Endothelial cell of umbilical vein (primary cell): Measurements from ENCODE around the gene TECPR2. TPM values are rescaled to one million over a fixed set of nuclear protein-coding genes. Genes with fewer than 3 reads are reported as not detected.

Experiments
- BruUV-seq: library from RNA; stranded (reverse); fragments of 400-500 nt; replicated peaks from 2 replicates; lab custom pipeline; 2021; lab: Mats Ljungman, UMichigan
- CTCF ChIA-PET: fragments of 300-600, 350-600 bp; sonication (Branson Sonifier 250); formaldehyde crosslinking; loops from one replicate; lab custom pipeline; 2021; ENCODE audit warnings: antibody characterized with exemption, inconsistent platforms; lab: Charles Lee
- POLR2A ChIA-PET: fragments of 300-600, 350-600 bp; sonication (Branson Sonifier 250); formaldehyde crosslinking; loops from one replicate; lab custom pipeline; 2021; ENCODE audit warnings: antibody characterized with exemption, inconsistent platforms; lab: Charles Lee
- DNase-seq: peaks from one replicate; pipeline ENCODE4 v3.0.0-alpha.2; 2011; ENCODE audit warnings: low read depth, low spot score
- FAIRE-seq: peaks from 2 replicates; lab custom pipeline; 2011; peaks lifted over from hg19 to GRCh38; lab: Jason Lieb, UNC
- H2AFZ ChIP-seq: 2 replicates; pipeline ENCODE4 v1.6.0; 2012; ENCODE audit warnings: low read depth, low read length, control low read depth, inconsistent platforms
- H3K27ac ChIP-seq: 2 replicates; pipeline ENCODE4 v1.5.1; 2011; ENCODE audit warnings: low read depth, mild to moderate bottlenecking, control low read depth, low read length, moderate library complexity; ENCODE audit not compliant: insufficient read depth
- H3K27me3 ChIP-seq, 2 experiments: 2 replicates each; pipeline versions ENCODE4 v1.6.0 to v1.6.1; 2011; ENCODE audit warnings: low read length in 2 of 2, mixed read lengths in 1 of 2; ENCODE audit not compliant: control insufficient read depth in 2 of 2, insufficient read depth in 2 of 2
- H3K36me3 ChIP-seq, 2 experiments: 2 replicates in 1 of 2; 3 replicates in 1 of 2; pipeline ENCODE4 v1.5.1; 2011; ENCODE audit warnings: low read length in 2 of 2, mild to moderate bottlenecking in 1 of 2, moderate library complexity in 1 of 2; ENCODE audit not compliant: control insufficient read depth in 2 of 2, insufficient read depth in 2 of 2; ENCODE audit errors: extremely low read depth in 1 of 2
- H3K4me1 ChIP-seq: 3 replicates; pipeline ENCODE4 v1.5.1; 2011; ENCODE audit warnings: mild to moderate bottlenecking, low read length; ENCODE audit not compliant: control insufficient read depth, insufficient read depth; ENCODE audit errors: extremely low read depth
- H3K4me2 ChIP-seq: 2 replicates; pipeline ENCODE4 v1.6.1; 2011; ENCODE audit warnings: low read length, control low read depth, mixed read lengths; ENCODE audit not compliant: insufficient read depth
- H3K4me3 ChIP-seq, 3 experiments: fragments of 200-600 bp in 1 of 3; sonication (generic), shearing (Covaris generic) in 1 of 3; replicated peaks in 1 of 3; 2 replicates each; pipeline ENCODE4 v1.5.1; 2011 to 2016; ENCODE audit warnings: control low read depth in 3 of 3, low read length in 3 of 3, mild to moderate bottlenecking in 2 of 3, inconsistent platforms in 1 of 3, low read depth in 1 of 3, moderate library complexity in 1 of 3; ENCODE audit not compliant: insufficient read depth in 1 of 3
- H3K79me2 ChIP-seq: 2 replicates; pipeline ENCODE4 v1.6.0; 2012; ENCODE audit warnings: low read length, inconsistent platforms; ENCODE audit not compliant: control insufficient read depth, insufficient read depth
- H3K9ac ChIP-seq: replicated peaks from 2 replicates; pipeline ENCODE3; 2011; ENCODE audit warnings: low read length, control low read depth; ENCODE audit not compliant: insufficient read depth; ENCODE audit errors: extremely low read depth
- H3K9me1 ChIP-seq: replicated peaks from 3 replicates; pipeline ENCODE4 v1.6.0; 2011; ENCODE audit warnings: mild to moderate bottlenecking, low read length; ENCODE audit not compliant: control insufficient read depth, insufficient read depth; ENCODE audit errors: extremely low read depth
- H3K9me3 ChIP-seq: replicated peaks from 2 replicates; pipeline ENCODE4 v1.5.1; 2012; ENCODE audit warnings: low read length, inconsistent platforms; ENCODE audit not compliant: control insufficient read depth, insufficient read depth
- H4K20me1 ChIP-seq: replicated peaks from 2 replicates; pipeline ENCODE3; 2011; ENCODE audit warnings: mild to moderate bottlenecking, low read length; ENCODE audit not compliant: control insufficient read depth, insufficient read depth; ENCODE audit errors: extremely low read depth
- CTCF ChIP-seq, 2 donors: IDR thresholded peaks; 1 replicate in 1 of 2; 2 replicates in 1 of 2; pipeline ENCODE4 v1.5.1; 2011; ENCODE audit warnings: low read length in 2 of 2, mild to moderate bottlenecking in 2 of 2, moderate library complexity in 2 of 2, control low read depth in 1 of 2, inconsistent platforms in 1 of 2, low read depth in 1 of 2; ENCODE audit not compliant: insufficient read depth in 1 of 2; ENCODE audit errors: extremely low read depth in 1 of 2
- EZH2 ChIP-seq: IDR thresholded peaks from 2 replicates; pipeline ENCODE4 v1.6.1; 2012; ENCODE audit warnings: borderline replicate concordance, low read depth, mild to moderate bottlenecking, moderate library complexity, low read length, inconsistent platforms; ENCODE audit not compliant: severe bottlenecking
- FOS ChIP-seq: IDR thresholded peaks from 2 replicates; pipeline ENCODE4 v1.6.1; 2011; ENCODE audit warnings: mild to moderate bottlenecking, low read length, moderate library complexity, borderline replicate concordance; ENCODE audit not compliant: insufficient read depth
- GATA2 ChIP-seq: IDR thresholded peaks from 2 replicates; pipeline ENCODE4 v1.7.0; 2011; ENCODE audit warnings: low read depth, mild to moderate bottlenecking, moderate library complexity, mixed read lengths, low read length; ENCODE audit not compliant: insufficient read length, insufficient read depth
- JUN ChIP-seq: IDR thresholded peaks from 2 replicates; pipeline ENCODE4 v1.6.1; 2011; ENCODE audit warnings: borderline replicate concordance, low read depth; ENCODE audit not compliant: insufficient read length, insufficient read depth
- MAX ChIP-seq: IDR thresholded peaks from 2 replicates; pipeline ENCODE4 v1.6.1; 2011; ENCODE audit not compliant: insufficient read depth, insufficient read length
- MYC ChIP-seq: IDR thresholded peaks from one replicate; pipeline ENCODE4 v1.6.1; 2011; ENCODE audit warnings: mild to moderate bottlenecking, low read depth, low read length
- POLR2A ChIP-seq: IDR thresholded peaks from 2 replicates; pipeline ENCODE4 v1.6.1; 2012; ENCODE audit warnings: low read depth, mild to moderate bottlenecking, control low read depth, low read length
- POLR2AphosphoS5 ChIP-seq: IDR thresholded peaks from 2 replicates; pipeline ENCODE4 v1.6.1; 2012; ENCODE audit warnings: low read depth, mild to moderate bottlenecking, control low read depth, low read length, moderate library complexity; ENCODE audit not compliant: insufficient read depth
- dilution Hi-C: fragments of 300-500 bp; cut with MboI; formaldehyde crosslinking; loops from one replicate; pipeline ENCODE4 v1.15.0; 2019; ENCODE audit warnings: low sequenced_read_pairs; ENCODE audit not compliant: extremely low pct_ligation_motif_present
- intact Hi-C: fragments of 100-400 bp; cut with micrococcal nuclease; formaldehyde crosslinking; loops from one replicate; pipeline ENCODE4 v1.10.0; 2022
- polyA plus RNA-seq, 4 experiments: library from polyadenylated mRNA; depleted of rRNA in 3 of 4; stranded (reverse) in 3 of 4; unstranded in 1 of 4; fragments of >200 nt; gene quantifications; 2 replicates each; pipeline versions ENCODE4 v1.2.1 to v1.2.3, GENCODE V29; 2011 to 2012; ENCODE audit warnings: missing spikeins in 1 of 4
- total RNA-seq: library from RNA; stranded (reverse); gene quantifications from 2 replicates; pipeline ENCODE4 v1.2.3, GENCODE V29; 2021

TECPR2 gene
- total and polyA plus RNA-seq, 2 donors (not counting 3 experiments of a cell fraction or from before 2014, with no cell fraction given), result 8.9 to 21.5 TPM

- Histone ChIP-seq H3K79me2 (no peaks in the 10 kb centered on the region), H3K27ac (no peak overlapping the region), H3K9ac (no peak overlapping the region), H3K9me1 (no peaks in the 10 kb centered on the region), H3K4me3 (no peak overlapping the region), H3K27me3 (peaks cover under 1 to 2% of the 10 kb centered on the region in 2 experiments), H3K36me3 (no peaks in the 10 kb centered on the region), H3K9me3 (no peaks in the 10 kb centered on the region), H3K4me1 (no peaks in the 10 kb centered on the region), H4K20me1 (no peaks in the 10 kb centered on the region), H3K4me2 (no peak overlapping the region), H2AFZ (no peak overlapping the region)
- no TSS peak for BruUV-seq
- POLR2A ChIA-PET, result no interaction called here
- dilution Hi-C loops, result no loop called here
- CTCF ChIA-PET, result no interaction called here
- DNase-seq (no peak), FAIRE-seq (no peak)
- TF ChIP-seq POLR2A (no peak), CTCF (IDR thresholded peaks at IDR 0.05; ENCODE audit: extremely low read depth in 1 of 2, insufficient read depth in 1 of 2, low read depth in 1 of 2, low read length in 2 of 2) (no peak), POLR2AphosphoS5 (no peak), JUN (no peak), MYC (no peak), EZH2 (no peak), FOS (no peak), GATA2 (no peak), MAX (no peak)
- intact Hi-C loops, result no loop called here
These were observed 176.1 kb downstream of the TECPR2 start for GRCh38 chr14:102538602-102539543.
